ENCODE measurements around the gene FAM114A1. TPM values are rescaled to one million over a fixed set of nuclear protein-coding genes. Genes with fewer than 3 reads are reported as not detected.

The FAM114A1 gene
- total RNA-seq, 1 donor from 2014 or later, result 159 TPM

DNA sequence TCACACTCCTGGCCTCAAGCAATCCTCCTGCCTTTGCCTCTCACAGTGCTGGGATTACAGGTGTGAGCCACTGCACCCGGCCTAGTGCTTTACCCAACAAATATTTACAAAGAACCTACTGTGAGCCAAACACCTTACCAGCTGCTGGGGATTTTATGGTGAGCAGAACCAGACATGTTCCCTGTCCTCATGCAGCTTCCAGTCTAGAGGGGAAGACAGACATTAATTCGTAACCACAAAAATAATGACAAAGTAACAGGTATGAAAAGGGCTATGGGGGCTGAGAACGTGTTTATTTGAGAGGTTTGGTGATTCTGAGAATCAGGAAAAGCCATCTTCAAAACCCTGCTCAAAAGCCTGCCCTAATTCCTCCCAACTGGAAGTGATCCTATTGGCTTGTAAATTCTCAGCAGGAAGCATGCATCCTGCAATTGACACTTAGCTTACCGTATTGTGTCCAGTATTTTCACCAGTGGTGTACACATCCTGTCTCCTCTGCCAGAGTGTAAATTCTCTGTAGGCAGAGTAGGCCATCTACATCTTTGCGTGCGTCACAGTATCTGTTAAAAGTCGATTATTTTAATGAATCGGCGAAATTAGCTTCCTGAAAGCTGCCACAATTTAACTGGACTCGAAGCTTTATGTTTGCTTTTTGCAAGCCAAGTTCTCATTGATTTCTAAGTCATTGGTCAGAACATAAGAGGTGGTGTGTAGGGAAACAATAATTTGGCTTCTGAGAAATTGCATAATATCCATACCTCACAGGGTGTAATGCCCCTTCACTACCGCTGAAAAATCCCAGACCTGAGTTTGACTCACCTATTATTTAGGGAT lies 97.6 kb downstream of the FAM114A1 start:
- no peaks in the 10 kb centered on the region for H4K20me1 ChIP-seq (ENCODE audit: insufficient read depth, low read length)
- no peak overlapping the region for H3K4me3 Mint-ChIP-seq (ENCODE audit: unreplicated experiment)
- no peaks in the 10 kb centered on the region for H3K27me3 ChIP-seq (ENCODE audit: insufficient read depth, low read length)
- H3K9me3 Mint-ChIP-seq (ENCODE audit: unreplicated experiment), result peaks cover 4% of the 10 kb centered on the region
- no peaks in the 10 kb centered on the region for H3K27me3 Mint-ChIP-seq (ENCODE audit: low read depth, unreplicated experiment)
- no peak for FAIRE-seq
- no peak for TF ChIP-seq EZH2 (IDR thresholded peaks at IDR 0.05; ENCODE audit: insufficient read depth, low read length)
- TF ChIP-seq, protein P1, sequence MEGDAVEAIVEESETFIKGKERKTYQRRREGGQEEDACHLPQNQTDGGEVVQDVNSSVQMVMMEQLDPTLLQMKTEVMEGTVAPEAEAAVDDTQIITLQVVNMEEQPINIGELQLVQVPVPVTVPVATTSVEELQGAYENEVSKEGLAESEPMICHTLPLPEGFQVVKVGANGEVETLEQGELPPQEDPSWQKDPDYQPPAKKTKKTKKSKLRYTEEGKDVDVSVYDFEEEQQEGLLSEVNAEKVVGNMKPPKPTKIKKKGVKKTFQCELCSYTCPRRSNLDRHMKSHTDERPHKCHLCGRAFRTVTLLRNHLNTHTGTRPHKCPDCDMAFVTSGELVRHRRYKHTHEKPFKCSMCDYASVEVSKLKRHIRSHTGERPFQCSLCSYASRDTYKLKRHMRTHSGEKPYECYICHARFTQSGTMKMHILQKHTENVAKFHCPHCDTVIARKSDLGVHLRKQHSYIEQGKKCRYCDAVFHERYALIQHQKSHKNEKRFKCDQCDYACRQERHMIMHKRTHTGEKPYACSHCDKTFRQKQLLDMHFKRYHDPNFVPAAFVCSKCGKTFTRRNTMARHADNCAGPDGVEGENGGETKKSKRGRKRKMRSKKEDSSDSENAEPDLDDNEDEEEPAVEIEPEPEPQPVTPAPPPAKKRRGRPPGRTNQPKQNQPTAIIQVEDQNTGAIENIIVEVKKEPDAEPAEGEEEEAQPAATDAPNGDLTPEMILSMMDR (IDR thresholded peaks at IDR 0.05; ENCODE audit: insufficient read depth, low read depth, low read length), result no peak
- no peak overlapping the region for H3K4me3 ChIP-seq (ENCODE audit: insufficient read depth, low read depth, low read length)
- peaks cover 6% of the 10 kb centered on the region for H3K4me1 ChIP-seq (ENCODE audit: insufficient read depth, low read length)
- H3K27ac ChIP-seq (ENCODE audit: low read depth, low read length), result no peak overlapping the region
- no peak overlapping the region for H3K27ac Mint-ChIP-seq (ENCODE audit: unreplicated experiment)
- no peak overlapping the region for H3K4me2 ChIP-seq (ENCODE audit: low read length)
- no peak for DNase-seq (ENCODE audit: low read depth)
- H2AFZ ChIP-seq (ENCODE audit: low read depth, low read length), result no peak overlapping the region
- H3K36me3 Mint-ChIP-seq (ENCODE audit: low read depth, unreplicated experiment), result no peaks in the 10 kb centered on the region
- no peaks in the 10 kb centered on the region for H3K9me3 ChIP-seq (ENCODE audit: insufficient read depth, low read depth, low read length)
- H3K79me2 ChIP-seq (ENCODE audit: insufficient read depth, low read length), result no peaks in the 10 kb centered on the region
- H3K4me1 Mint-ChIP-seq (ENCODE audit: low read depth, unreplicated experiment), result peaks cover 7% of the 10 kb centered on the region
- H3K36me3 ChIP-seq (ENCODE audit: insufficient read depth, low read length), result no peaks in the 10 kb centered on the region
- no peak overlapping the region for H3K9ac ChIP-seq (ENCODE audit: low read length)

DNA sequence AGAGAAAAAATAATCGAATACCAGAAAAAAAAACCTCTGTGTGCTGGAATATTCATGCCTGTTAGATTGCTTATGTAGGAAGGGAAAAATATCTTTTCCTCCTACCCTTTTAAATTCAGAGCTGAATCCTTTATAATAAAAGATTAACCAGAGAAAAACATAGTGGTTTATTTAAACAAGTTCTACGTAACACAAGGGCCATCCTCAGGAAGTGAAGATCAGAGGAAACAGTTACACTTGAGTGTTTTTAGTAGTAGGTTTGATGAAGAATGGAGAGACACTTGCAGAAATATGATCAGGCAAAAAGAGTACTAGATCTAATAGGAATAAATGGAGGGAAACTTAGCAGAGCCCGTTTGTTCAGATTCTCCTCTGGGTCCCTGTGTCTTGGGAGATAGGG lies 98.3 kb downstream of the FAM114A1 start:
- no peaks in the 10 kb centered on the region for H4K20me1 ChIP-seq (ENCODE audit: insufficient read depth, low read length)
- Mint-ChIP-seq H3K27me3 (ENCODE audit: low read depth, unreplicated experiment) (no peaks in the 10 kb centered on the region), H3K4me3 (ENCODE audit: unreplicated experiment) (no peak overlapping the region), H3K36me3 (ENCODE audit: low read depth, unreplicated experiment) (no peaks in the 10 kb centered on the region), H3K27ac (ENCODE audit: unreplicated experiment) (peak overlapping the region; percentile 75), H3K4me1 (ENCODE audit: low read depth, unreplicated experiment) (peaks cover 7% of the 10 kb centered on the region), H3K9me3 (ENCODE audit: unreplicated experiment) (peaks cover 4% of the 10 kb centered on the region)
- no peak overlapping the region for H3K4me3 ChIP-seq (ENCODE audit: insufficient read depth, low read depth, low read length)
- H3K27ac ChIP-seq (ENCODE audit: low read depth, low read length), result no peak overlapping the region
- H3K79me2 ChIP-seq (ENCODE audit: insufficient read depth, low read length), result no peaks in the 10 kb centered on the region
- TF ChIP-seq EZH2 (IDR thresholded peaks at IDR 0.05; ENCODE audit: insufficient read depth, low read length), result no peak
- TF ChIP-seq, protein P1 (IDR thresholded peaks at IDR 0.05; ENCODE audit: insufficient read depth, low read depth, low read length), result no peak
- H3K4me2 ChIP-seq (ENCODE audit: low read length), result no peak overlapping the region
- H3K27me3 ChIP-seq (ENCODE audit: insufficient read depth, low read length), result no peaks in the 10 kb centered on the region
- no peak overlapping the region for H3K9ac ChIP-seq (ENCODE audit: low read length)
- no peak overlapping the region for H2AFZ ChIP-seq (ENCODE audit: low read depth, low read length)
- peaks cover 6% of the 10 kb centered on the region for H3K4me1 ChIP-seq (ENCODE audit: insufficient read depth, low read length)
- FAIRE-seq (no peak), DNase-seq (ENCODE audit: low read depth) (no peak)
- no peaks in the 10 kb centered on the region for H3K9me3 ChIP-seq (ENCODE audit: insufficient read depth, low read depth, low read length)
- no peaks in the 10 kb centered on the region for H3K36me3 ChIP-seq (ENCODE audit: insufficient read depth, low read length)
